ENCODE data around the gene PHF20. TPM values are rescaled to one million over a fixed set of nuclear protein-coding genes. Genes with fewer than 3 reads are reported as not detected.
"Not testable (repeated sequence)": the region's sequence is repeated elsewhere in the genome, so short reads cannot be mapped to it uniquely, and the experiment has no call there.

The PHF20 gene
- total and polyA plus RNA-seq, 3 donors from 2014 or later, result 59.8 to 108 (median 76.1) TPM

- no peak overlapping the region for H3K4me3 ChIP-seq
- no peaks in the 10 kb centered on the region for H3K4me1 ChIP-seq
- intact Hi-C loops (cut with DNase I; ENCODE audit: low total_unique reads), result no loop called here
- no peak overlapping the region for H3K27ac ChIP-seq
- no peak for DNase-seq
- H3K36me3 ChIP-seq (ENCODE audit: low read depth, missing control alignments), result no peaks in the 10 kb centered on the region
- 77 to 82% methylated on average over 4 of the region's 4 CpGs for WGBS, 2 donors
- H3K9me3 ChIP-seq, result no peaks in the 10 kb centered on the region
- no peak for TF ChIP-seq CTCF (IDR thresholded peaks at IDR 0.05)
- TF ChIP-seq POLR2A (IDR thresholded peaks at IDR 0.05), result no peak
- no peaks in the 10 kb centered on the region for H3K27me3 ChIP-seq
Observed at GRCh38 chr20:35849706-35850105, 77.9 kb downstream of the PHF20 start.

GRCh38 chr20:35851659-35852058 is 79.8 kb downstream of the PHF20 start:
- DNase-seq; H3K9me3 ChIP-seq; intact Hi-C loops (cut with DNase I; ENCODE audit: low total_unique reads); H3K4me1 ChIP-seq; H3K27ac ChIP-seq; H3K36me3 ChIP-seq (ENCODE audit: low read depth, missing control alignments); H3K4me3 ChIP-seq; H3K27me3 ChIP-seq: not testable (repeated sequence)
- WGBS, 2 donors, result 86 to 95% methylated on average over 8 of the region's 8 CpGs

GRCh38 chr20:35854713-35855348 is 83.0 kb downstream of the PHF20 start:
- no peaks in the 10 kb centered on the region for H3K36me3 ChIP-seq (ENCODE audit: low read depth, missing control alignments)
- intact Hi-C loops (cut with DNase I; ENCODE audit: low total_unique reads), result no loop called here
- TF ChIP-seq CTCF (IDR thresholded peaks at IDR 0.05) (no peak), POLR2A (IDR thresholded peaks at IDR 0.05) (no peak)
- H3K27ac ChIP-seq, result no peak overlapping the region
- DNase-seq, result no peak
- no peaks in the 10 kb centered on the region for H3K27me3 ChIP-seq
- H3K4me3 ChIP-seq, result no peak overlapping the region
- H3K9me3 ChIP-seq, result no peaks in the 10 kb centered on the region
- WGBS, 2 donors, result 91 to 98% methylated on average over 2 of the region's 2 CpGs
- H3K4me1 ChIP-seq, result no peaks in the 10 kb centered on the region

GRCh38 chr20:35855641-35856040 is 83.8 kb downstream of the PHF20 start:
- 94 to 98% methylated on average over 4 of the region's 4 CpGs for WGBS, 2 donors
- H3K9me3 ChIP-seq; H3K36me3 ChIP-seq (ENCODE audit: low read depth, missing control alignments); H3K4me3 ChIP-seq; intact Hi-C loops (cut with DNase I; ENCODE audit: low total_unique reads); H3K27ac ChIP-seq; H3K27me3 ChIP-seq; DNase-seq; H3K4me1 ChIP-seq: not testable (repeated sequence)

GRCh38 chr20:35856866-35857265 is 85.1 kb downstream of the PHF20 start:
- no peaks in the 10 kb centered on the region for H3K36me3 ChIP-seq (ENCODE audit: low read depth, missing control alignments)

More at GRCh38 chr20:35856866-35857265, 85.1 kb downstream of the PHF20 start:
- Histone ChIP-seq H3K27me3 (no peaks in the 10 kb centered on the region), H3K9me3 (no peaks in the 10 kb centered on the region), H3K4me1 (no peaks in the 10 kb centered on the region), H3K4me3 (no peak overlapping the region), H3K27ac (no peak overlapping the region)
- TF ChIP-seq CTCF (IDR thresholded peaks at IDR 0.05), result no peak
- TF ChIP-seq POLR2A (IDR thresholded peaks at IDR 0.05), result no peak
- intact Hi-C loops (cut with DNase I; ENCODE audit: low total_unique reads), result no loop called here
- DNase-seq, result no peak
- WGBS, 2 donors, result 75 to 77% methylated on average over 4 of the region's 4 CpGs
